CD14-positive monocyte (primary cell): Measurements from ENCODE around the gene AMACR. TPM values are rescaled to one million over a fixed set of nuclear protein-coding genes. Genes with fewer than 3 reads are reported as not detected.

Experiments
- DNase-seq, 3 donors: peaks; one replicate each; pipeline ENCODE4 v3.0.0-alpha.2; 2011 to 2022
- H2AFZ ChIP-seq: 2 replicates; pipeline ENCODE4 v1.6.0; 2012; ENCODE audit warnings: mild to moderate bottlenecking, low read depth, low read length, inconsistent platforms; ENCODE audit not compliant: insufficient read depth, poor library complexity, severe bottlenecking
- H3K27ac ChIP-seq, 2 donors: 1 replicate in 1 of 2; 2 replicates in 1 of 2; pipeline ENCODE4 v1.5.1; 2012 to 2013; ENCODE audit warnings: low read length in 2 of 2, control low read depth in 1 of 2, inconsistent platforms in 1 of 2, low read depth in 1 of 2, mild to moderate bottlenecking in 1 of 2
- H3K27me3 ChIP-seq, 2 donors: one replicate each; pipeline versions ENCODE4 v1.6.0 to v1.6.1; 2011 to 2013; ENCODE audit warnings: low read length in 2 of 2; ENCODE audit not compliant: control insufficient read depth in 2 of 2, insufficient read depth in 2 of 2
- H3K36me3 ChIP-seq, 2 donors: replicated peaks in 1 of 2; 1 replicate in 1 of 2; 2 replicates in 1 of 2; pipeline versions ENCODE4 v1.5.1 to v1.6.1; 2012 to 2013; ENCODE audit warnings: low read length in 2 of 2, control low read depth in 1 of 2, inconsistent platforms in 1 of 2, mild to moderate bottlenecking in 1 of 2; ENCODE audit not compliant: insufficient read depth in 2 of 2, control insufficient read depth in 1 of 2
- H3K4me1 ChIP-seq, 2 donors: 1 replicate in 1 of 2; 2 replicates in 1 of 2; pipeline versions ENCODE4 v1.5.1 to v1.6.1; 2012 to 2013; ENCODE audit warnings: low read length in 2 of 2, control low read depth in 1 of 2, inconsistent platforms in 1 of 2, mild to moderate bottlenecking in 1 of 2, moderate library complexity in 1 of 2; ENCODE audit not compliant: insufficient read depth in 2 of 2, control insufficient read depth in 1 of 2
- H3K4me2 ChIP-seq: replicated peaks from 2 replicates; pipeline ENCODE3; 2012; ENCODE audit warnings: low read length, moderate library complexity, mild to moderate bottlenecking; ENCODE audit not compliant: poor library complexity, severe bottlenecking; ENCODE audit errors: extremely low read depth
- H3K4me3 ChIP-seq, 3 experiments: fragments of 200-600 bp in 1 of 3; sonication (generic) in 1 of 3; replicated peaks in 1 of 3; 1 replicate in 2 of 3; 2 replicates in 1 of 3; pipeline ENCODE4 v1.5.1; 2011 to 2013; ENCODE audit warnings: low read length in 3 of 3, mild to moderate bottlenecking in 3 of 3, control low read depth in 2 of 3, low read depth in 2 of 3, inconsistent platforms in 1 of 3, moderate library complexity in 1 of 3
- H3K79me2 ChIP-seq: 2 replicates; pipeline ENCODE4 v1.6.0; 2012; ENCODE audit warnings: mild to moderate bottlenecking, control low read depth, inconsistent platforms, low read length, moderate library complexity; ENCODE audit not compliant: insufficient read depth
- H3K9ac ChIP-seq: 2 replicates; pipeline ENCODE4 v1.6.0; 2017; ENCODE audit warnings: low read length, mild to moderate bottlenecking; ENCODE audit not compliant: insufficient read depth, poor library complexity, severe bottlenecking
- H3K9me3 ChIP-seq, 2 donors: replicated peaks in 1 of 2; 1 replicate in 1 of 2; 2 replicates in 1 of 2; pipeline versions ENCODE4 v1.5.1 to v1.6.1; 2012 to 2013; ENCODE audit warnings: low read length in 2 of 2, control low read depth in 1 of 2; ENCODE audit not compliant: control insufficient read depth in 1 of 2, insufficient read depth in 1 of 2
- H4K20me1 ChIP-seq: 2 replicates; pipeline ENCODE4 v1.6.0; 2012; ENCODE audit warnings: mild to moderate bottlenecking, low read length, control low read depth, moderate library complexity; ENCODE audit not compliant: insufficient read depth
- H3K27ac Mint-ChIP-seq, 7 donors: one replicate each; pipeline ENCODE4 v1.8.0; 2020; ENCODE audit warnings: mild to moderate bottlenecking in 7 of 7, mixed read lengths in 7 of 7, moderate library complexity in 6 of 7, inconsistent platforms in 2 of 7
- H3K27me3 Mint-ChIP-seq, 3 donors: one replicate each; pipeline ENCODE4 v1.8.0; 2021 to 2022; ENCODE audit warnings: low read depth in 3 of 3, mild to moderate bottlenecking in 3 of 3, mixed read lengths in 3 of 3, moderate library complexity in 3 of 3, inconsistent platforms in 1 of 3
- H3K36me3 Mint-ChIP-seq, 2 donors: one replicate each; pipeline ENCODE4 v1.8.0; 2020; ENCODE audit warnings: mixed read lengths in 2 of 2, inconsistent platforms in 1 of 2, mild to moderate bottlenecking in 1 of 2
- H3K4me1 Mint-ChIP-seq: one replicate; pipeline ENCODE4 v1.8.0; 2020; ENCODE audit warnings: mild to moderate bottlenecking, mixed read lengths
- H3K4me3 Mint-ChIP-seq, 2 donors: one replicate each; pipeline ENCODE4 v1.8.0; 2020; ENCODE audit warnings: mild to moderate bottlenecking in 2 of 2, mixed read lengths in 2 of 2, moderate library complexity in 1 of 2
- H3K9me3 Mint-ChIP-seq, 7 donors: one replicate each; pipeline ENCODE4 v1.8.0; 2020 to 2022; ENCODE audit warnings: mixed read lengths in 7 of 7, mild to moderate bottlenecking in 6 of 7, moderate library complexity in 6 of 7, inconsistent platforms in 2 of 7
- WGBS: methylation state at CpG from one replicate; pipeline ENCODE4 v1.1.5; 2013; ENCODE audit warnings: missing lambda C conversion rate; ENCODE audit not compliant: insufficient coverage; 5-methylcytosine and 5-hydroxymethylcytosine counted together
- intact Hi-C, 2 donors: fragments of 100-400 bp; cut with micrococcal nuclease; formaldehyde crosslinking; loops; one replicate each; pipeline versions ENCODE4 v1.15.0 to v1.15.1; 2023
- polyA plus RNA-seq, 3 donors: library from polyadenylated mRNA; depleted of rRNA in 1 of 3; unstranded in 2 of 3; stranded (reverse) in 1 of 3; fragments of 300-500 nt in 2 of 3; fragments of >200 nt in 1 of 3; fragmentation: Illumina TruSeq in 2 of 3; gene quantifications; 1 replicate in 2 of 3; 2 replicates in 1 of 3; pipeline ENCODE4 v1.2.3, GENCODE V29; 2012 to 2021
- TF ChIP-seq, protein P1 (sequence below): fragments of 200-600 bp; IDR thresholded peaks from one replicate; pipeline ENCODE4 v1.8.0; 2022; ENCODE audit warnings: antibody characterized with exemption, mild to moderate bottlenecking

AMACR gene
- polyA plus RNA-seq, 3 donors, result 1.2 to 6.1 (median 4.8) TPM

DNA sequence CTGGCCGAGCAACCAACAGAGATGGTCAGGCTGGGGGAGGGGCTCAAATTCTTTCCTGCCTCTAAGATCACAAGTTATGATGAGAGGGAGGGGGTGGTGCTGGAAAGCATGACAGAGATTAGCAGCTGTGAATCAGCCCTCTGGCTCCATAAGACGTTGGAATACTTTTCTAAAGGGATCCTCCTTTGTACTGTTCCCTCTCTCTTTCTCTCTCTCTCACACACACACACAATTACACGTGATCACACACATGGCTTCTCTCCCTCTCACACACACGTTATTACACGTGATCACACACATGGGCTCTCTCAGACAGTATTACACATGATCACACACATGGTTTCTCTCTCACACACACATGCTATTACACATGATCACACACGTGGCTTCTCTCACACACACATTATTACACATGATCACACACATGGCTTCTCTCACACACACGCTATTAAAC lies 23.2 kb downstream of the AMACR start, which contains the start of gene SLC45A2:
SLC45A2 (minus strand) TSS at position 23 of the 454 bp plus-strand sequence. CDS start 110 bp downstream, outside the sequence.
- Histone ChIP-seq H3K4me3 (no peak within 1 kb of the TSS), H2AFZ (no peak within 1 kb of the TSS), H3K79me2 (no peaks in the 10 kb centered on the region), H3K9ac (no peak within 1 kb of the TSS), H3K27me3 (no peaks in the 10 kb centered on the region), H4K20me1 (no peaks in the 10 kb centered on the region), H3K4me1 (no peaks in the 10 kb centered on the region), H3K9me3 (peaks cover 7 to 12% of the 10 kb centered on the region in 2 donors), H3K36me3 (peaks cover 15 to 16% of the 10 kb centered on the region in 2 donors), H3K4me2 (no peak within 1 kb of the TSS), H3K27ac (no peak within 1 kb of the TSS)
- 89% methylated on average over 6 of the region's 7 CpGs for WGBS
- no peak for DNase-seq
- TF ChIP-seq, protein P1, sequence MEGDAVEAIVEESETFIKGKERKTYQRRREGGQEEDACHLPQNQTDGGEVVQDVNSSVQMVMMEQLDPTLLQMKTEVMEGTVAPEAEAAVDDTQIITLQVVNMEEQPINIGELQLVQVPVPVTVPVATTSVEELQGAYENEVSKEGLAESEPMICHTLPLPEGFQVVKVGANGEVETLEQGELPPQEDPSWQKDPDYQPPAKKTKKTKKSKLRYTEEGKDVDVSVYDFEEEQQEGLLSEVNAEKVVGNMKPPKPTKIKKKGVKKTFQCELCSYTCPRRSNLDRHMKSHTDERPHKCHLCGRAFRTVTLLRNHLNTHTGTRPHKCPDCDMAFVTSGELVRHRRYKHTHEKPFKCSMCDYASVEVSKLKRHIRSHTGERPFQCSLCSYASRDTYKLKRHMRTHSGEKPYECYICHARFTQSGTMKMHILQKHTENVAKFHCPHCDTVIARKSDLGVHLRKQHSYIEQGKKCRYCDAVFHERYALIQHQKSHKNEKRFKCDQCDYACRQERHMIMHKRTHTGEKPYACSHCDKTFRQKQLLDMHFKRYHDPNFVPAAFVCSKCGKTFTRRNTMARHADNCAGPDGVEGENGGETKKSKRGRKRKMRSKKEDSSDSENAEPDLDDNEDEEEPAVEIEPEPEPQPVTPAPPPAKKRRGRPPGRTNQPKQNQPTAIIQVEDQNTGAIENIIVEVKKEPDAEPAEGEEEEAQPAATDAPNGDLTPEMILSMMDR, result no peak
- H3K27me3 Mint-ChIP-seq, result no peaks in the 10 kb centered on the region
- H3K4me1 Mint-ChIP-seq, result no peaks in the 10 kb centered on the region
- H3K4me3 Mint-ChIP-seq, result no peak within 1 kb of the TSS
- H3K36me3 Mint-ChIP-seq, result peaks cover 14 to 17% of the 10 kb centered on the region in 2 donors
- intact Hi-C loops, result no loop called here
- no peak within 1 kb of the TSS for H3K27ac Mint-ChIP-seq
- H3K9me3 Mint-ChIP-seq, result peaks cover 0 to 6% (median 0%) of the 10 kb centered on the region in 7 donors

DNA sequence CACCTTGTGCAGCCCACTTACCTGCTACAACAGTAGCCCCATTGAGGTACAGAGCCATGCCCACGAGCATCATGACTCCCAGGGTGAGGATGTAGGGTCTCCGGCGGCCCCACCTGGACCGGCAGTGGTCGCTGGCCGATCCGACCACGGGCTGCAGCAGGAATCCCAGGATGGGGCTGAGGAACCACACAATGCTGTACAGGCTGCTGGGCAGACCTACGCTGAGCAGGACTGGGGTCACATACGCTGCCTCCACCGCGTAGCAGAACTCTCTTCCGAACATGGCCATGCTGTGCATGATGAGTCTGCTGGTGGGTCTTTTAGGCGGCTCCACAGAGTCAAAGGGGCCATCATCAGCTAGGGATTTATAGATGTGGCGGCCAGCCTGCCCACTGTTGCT lies 23.7 kb downstream of the AMACR start:
- 98% methylated on average over 15 of the region's 15 CpGs for WGBS
- no peak for DNase-seq
- no peaks in the 10 kb centered on the region for H3K4me1 Mint-ChIP-seq
- no peak overlapping the region for H3K4me3 ChIP-seq
- peaks cover 14% of the 10 kb centered on the region in 2 donors for H3K36me3 Mint-ChIP-seq
- H3K9me3 ChIP-seq, result peaks cover 7 to 12% of the 10 kb centered on the region in 2 donors
- no peaks in the 10 kb centered on the region for H3K4me1 ChIP-seq
- no peak overlapping the region for H2AFZ ChIP-seq
- H3K9ac ChIP-seq, result no peak overlapping the region
- H3K9me3 Mint-ChIP-seq, result peaks cover 0 to 6% (median 0%) of the 10 kb centered on the region in 7 donors
- no peaks in the 10 kb centered on the region for H4K20me1 ChIP-seq
- no peak overlapping the region for H3K27ac ChIP-seq
- no peaks in the 10 kb centered on the region for H3K27me3 ChIP-seq
- intact Hi-C loops, result no loop called here
- H3K27me3 Mint-ChIP-seq, result no peaks in the 10 kb centered on the region
- H3K79me2 ChIP-seq, result no peaks in the 10 kb centered on the region
- H3K27ac Mint-ChIP-seq, result no peak overlapping the region
- H3K4me3 Mint-ChIP-seq, result no peak overlapping the region
- H3K36me3 ChIP-seq, result peaks cover 14 to 15% of the 10 kb centered on the region in 2 donors
- no peak overlapping the region for H3K4me2 ChIP-seq
- TF ChIP-seq, protein P1, result no peak
